Tongue (tissue), 3 donors: ENCODE measurements around the gene NECAB2. TPM values are rescaled to one million over a fixed set of nuclear protein-coding genes. Genes with fewer than 3 reads are reported as not detected.

Experiments
- DNase-seq: peaks from one replicate; pipeline ENCODE4 v3.0.0-alpha.2; 2015
- small RNA-seq: library from RNA; depleted of rRNA; stranded (forward); fragments of <200 nt; gene quantifications from one replicate; pipeline ENCODE3, GENCODE V24; 2014; ENCODE audit warnings: low replicate concordance
- total RNA-seq: library from RNA; depleted of rRNA; stranded (reverse); fragments of >200 nt; gene quantifications from one replicate; pipeline ENCODE4 v1.2.3, GENCODE V29; 2014

The NECAB2 gene
- total RNA-seq, 1 donor from 2014 or later, result not detected

GRCh38 chr16:84045818-84046470 is 77.9 kb downstream of the NECAB2 start:
- no peak for DNase-seq

DNA sequence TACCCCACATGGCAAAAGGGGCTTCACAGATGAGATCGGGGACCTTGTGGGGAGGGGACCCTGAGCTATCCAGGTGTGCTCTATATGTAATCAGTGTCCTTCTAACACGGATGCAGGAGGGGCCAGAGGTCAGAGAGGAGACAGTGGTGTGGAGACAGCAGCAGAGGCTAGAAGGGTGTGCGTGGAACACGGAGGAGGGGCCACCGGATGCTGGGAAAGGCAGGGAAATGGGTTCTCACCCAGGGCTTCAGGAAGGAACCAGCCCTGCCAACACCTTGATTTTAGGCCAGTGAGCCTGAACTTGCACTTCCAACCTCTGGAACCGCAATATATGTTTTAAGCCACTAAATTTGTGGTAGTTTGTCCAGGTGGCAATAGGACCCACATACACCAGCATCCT is 79.2 kb downstream of the NECAB2 start:
- DNase-seq, result no peak

GRCh38 chr16:84047626-84048025 is 79.6 kb downstream of the NECAB2 start:
- no peak for DNase-seq

DNA sequence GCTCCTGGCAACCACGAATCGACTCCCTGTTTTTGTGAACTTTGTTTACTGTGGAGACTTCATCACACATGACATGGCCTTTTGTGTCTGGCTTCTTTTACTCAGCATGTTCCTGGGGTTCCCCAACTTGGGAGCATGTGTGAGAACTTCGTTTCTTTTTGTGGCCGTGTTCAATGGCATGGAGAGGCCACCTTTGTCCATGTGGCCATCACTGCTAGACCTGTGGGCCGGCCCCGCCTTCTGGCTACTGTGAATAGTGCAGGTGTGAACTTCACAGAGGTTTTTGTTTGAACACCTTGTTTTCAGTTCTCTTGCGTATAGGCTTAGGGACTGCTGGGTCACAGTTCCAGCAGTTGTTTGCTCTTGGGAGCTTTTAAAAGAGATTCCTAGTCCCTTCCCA is 80.2 kb downstream of the NECAB2 start:
- DNase-seq, result no peak

DNA sequence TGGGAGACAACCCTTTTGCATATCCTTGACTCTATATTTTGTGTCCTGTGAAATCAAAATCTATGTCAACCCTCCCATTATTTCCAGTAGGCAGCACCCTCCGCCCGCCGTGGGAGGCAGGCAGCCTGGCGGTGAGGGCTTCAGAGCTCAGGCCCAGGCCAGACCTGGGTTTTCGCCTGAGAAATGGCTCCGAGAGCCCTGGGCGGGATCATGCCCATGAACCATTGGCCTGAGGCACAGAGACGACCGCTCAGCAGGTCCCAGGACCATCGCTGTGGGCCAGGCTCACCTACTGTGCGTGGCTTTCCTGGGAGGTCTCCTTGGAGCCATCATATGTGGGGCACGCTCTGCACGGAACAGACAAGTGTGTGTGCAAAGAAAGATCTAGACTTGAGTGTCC is 80.8 kb downstream of the NECAB2 start:
- DNase-seq, result no peak

- DNase-seq, result no peak
These were observed 81.5 kb downstream of the NECAB2 start for GRCh38 chr16:84049403-84050060.

DNA sequence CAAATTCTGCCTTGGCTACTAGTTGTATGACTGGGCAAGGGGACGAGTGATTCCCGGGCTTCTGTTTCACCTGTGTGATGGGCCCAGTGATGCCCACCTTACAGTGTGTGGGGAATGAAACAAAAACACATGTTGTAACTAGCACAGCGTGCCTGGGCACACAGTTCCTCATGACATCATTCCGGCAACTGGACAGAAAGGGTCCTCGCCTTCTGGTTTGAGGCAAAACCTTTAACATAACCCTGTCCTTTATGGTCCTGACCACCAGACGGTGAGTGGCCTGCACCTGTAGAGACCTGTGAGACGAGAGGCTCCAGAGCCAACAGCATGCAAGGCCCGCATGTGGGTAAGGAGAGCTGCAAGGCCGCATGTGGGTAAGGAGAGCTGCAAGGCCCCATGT is 82.3 kb downstream of the NECAB2 start:
- no peak for DNase-seq

- DNase-seq, result no peak
These were observed 84.1 kb downstream of the NECAB2 start for GRCh38 chr16:84052071-84052622.

Small RNA genes within 50 kb of the gene (small RNA-seq; reads per million reads assigned to genes)
- gene RNA5SP432, result not detected

Other genes starting within 250 kb of the NECAB2 start
- 36.5 TPM for gene HSBP1, start 160.3 kb upstream of the NECAB2 start, total RNA-seq
- gene MLYCD, start 69.1 kb upstream of the NECAB2 start, total RNA-seq, result 5.6 TPM
- 0.21 TPM for gene OSGIN1, start 15.0 kb upstream of the NECAB2 start, total RNA-seq
- not detected for gene SLC38A8, start 74.6 kb downstream of the NECAB2 start, total RNA-seq
- 96.9 TPM for gene MBTPS1, start 148.7 kb downstream of the NECAB2 start, total RNA-seq
- gene HSDL1, start 176.9 kb downstream of the NECAB2 start, total RNA-seq, result 25.3 TPM
- gene DNAAF1, start 177.1 kb downstream of the NECAB2 start, total RNA-seq, result 0.10 TPM
- gene TAF1C, start 218.8 kb downstream of the NECAB2 start, total RNA-seq, result 39.4 TPM
- gene ADAD2, start 222.9 kb downstream of the NECAB2 start, total RNA-seq, result 0.31 TPM